ENCODE measurements around the gene HERC2.
"Not testable (repeated sequence)": the region's sequence is repeated elsewhere in the genome, so short reads cannot be mapped to it uniquely, and the experiment has no call there.

HERC2 gene

GRCh38 chr15:28130651-28131050 is 191.3 kb downstream of the HERC2 start:
- no peak for DNase-seq (ENCODE audit: low read depth, low spot score)

GRCh38 chr15:28129231-28129848 is 192.6 kb downstream of the HERC2 start:
- no peak for DNase-seq (ENCODE audit: low read depth, low spot score)

DNA sequence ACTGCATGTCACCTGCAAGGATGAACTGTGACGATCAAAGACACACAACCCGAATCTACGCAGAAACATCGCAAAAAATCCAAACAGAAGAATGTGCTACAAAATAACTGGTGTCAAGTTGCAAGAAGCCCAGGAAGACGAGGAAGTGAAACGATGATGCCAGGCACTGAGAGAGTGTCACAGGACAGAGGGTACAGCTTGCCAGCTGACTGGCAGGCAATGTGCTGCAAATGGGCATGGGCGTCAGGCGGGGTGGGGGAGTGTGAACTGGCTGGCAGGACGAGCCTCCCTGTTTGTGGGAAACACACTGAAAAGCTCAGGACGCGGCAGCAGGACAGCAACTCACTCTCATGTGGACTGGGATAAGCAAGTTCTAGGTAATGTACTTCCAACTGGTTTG is 193.9 kb downstream of the HERC2 start:
- no peak for DNase-seq (ENCODE audit: low read depth, low spot score)

- no peak for DNase-seq (ENCODE audit: low read depth, low spot score)
Observed at GRCh38 chr15:28127036-28127435, 194.9 kb downstream of the HERC2 start.

DNA sequence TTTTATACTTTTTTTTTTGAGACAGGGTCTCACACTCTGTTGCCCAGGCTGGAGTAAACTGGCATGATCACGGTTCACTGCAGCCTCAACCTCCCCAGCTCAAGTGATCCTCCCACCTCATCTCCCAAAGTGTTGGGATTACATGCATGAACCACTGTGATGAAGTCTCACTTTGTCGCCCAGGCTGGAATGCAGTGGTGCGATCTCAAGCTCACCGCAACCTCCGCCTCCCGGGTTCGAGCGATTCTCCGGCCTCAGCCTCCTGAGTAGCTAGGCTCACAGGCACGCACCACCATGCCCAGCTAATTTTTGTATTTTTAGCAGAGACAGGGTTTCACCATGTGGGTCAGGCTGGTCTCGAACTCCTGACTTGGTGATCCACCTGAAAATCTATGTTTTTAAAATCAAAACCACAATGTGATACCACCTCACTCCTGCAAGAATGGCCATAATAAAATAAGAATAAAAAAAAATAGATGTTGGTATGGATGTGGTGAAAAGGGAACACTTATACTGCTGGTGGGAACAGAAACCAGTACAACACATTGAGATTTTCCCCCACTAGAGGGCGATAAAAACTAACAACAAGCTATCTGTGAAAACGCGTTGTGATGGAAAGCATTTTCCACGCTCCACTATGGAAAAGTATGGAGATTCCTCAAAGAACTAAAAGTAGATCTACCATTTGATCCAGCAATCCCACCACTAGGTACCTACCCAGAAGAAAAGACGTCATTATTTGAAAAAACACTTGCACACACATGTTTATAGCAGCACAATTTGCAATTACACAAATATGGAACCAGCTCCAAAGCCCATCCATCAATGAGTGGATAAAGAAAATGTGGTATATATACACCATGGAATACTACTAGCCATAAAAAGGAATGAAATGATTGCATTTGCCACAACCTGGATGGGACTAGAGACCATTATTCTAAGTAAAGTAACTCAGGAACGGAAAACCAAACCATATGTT is 196.0 kb downstream of the HERC2 start:
- no peak for DNase-seq (ENCODE audit: low read depth, low spot score)

DNA sequence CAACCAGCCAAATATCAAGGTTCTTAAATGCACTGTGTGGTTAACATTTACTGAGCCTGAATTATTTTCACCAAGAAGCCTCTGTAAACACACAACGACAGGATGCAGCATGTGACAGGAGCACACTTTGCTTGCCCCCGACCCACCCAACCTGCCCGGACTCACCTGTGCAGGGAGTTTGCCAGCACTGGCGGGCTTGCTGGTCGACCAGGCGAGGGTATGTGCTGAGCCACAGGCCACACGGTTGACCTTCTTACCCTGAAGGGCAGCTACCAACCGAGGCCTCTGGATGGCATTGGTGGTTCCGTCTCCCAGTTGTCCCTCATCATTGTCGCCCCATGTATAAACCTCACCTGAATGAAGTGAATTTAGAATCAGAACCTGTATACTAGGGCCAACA is 197.1 kb downstream of the HERC2 start:
- DNase-seq (ENCODE audit: low read depth, low spot score) = no peak

DNA sequence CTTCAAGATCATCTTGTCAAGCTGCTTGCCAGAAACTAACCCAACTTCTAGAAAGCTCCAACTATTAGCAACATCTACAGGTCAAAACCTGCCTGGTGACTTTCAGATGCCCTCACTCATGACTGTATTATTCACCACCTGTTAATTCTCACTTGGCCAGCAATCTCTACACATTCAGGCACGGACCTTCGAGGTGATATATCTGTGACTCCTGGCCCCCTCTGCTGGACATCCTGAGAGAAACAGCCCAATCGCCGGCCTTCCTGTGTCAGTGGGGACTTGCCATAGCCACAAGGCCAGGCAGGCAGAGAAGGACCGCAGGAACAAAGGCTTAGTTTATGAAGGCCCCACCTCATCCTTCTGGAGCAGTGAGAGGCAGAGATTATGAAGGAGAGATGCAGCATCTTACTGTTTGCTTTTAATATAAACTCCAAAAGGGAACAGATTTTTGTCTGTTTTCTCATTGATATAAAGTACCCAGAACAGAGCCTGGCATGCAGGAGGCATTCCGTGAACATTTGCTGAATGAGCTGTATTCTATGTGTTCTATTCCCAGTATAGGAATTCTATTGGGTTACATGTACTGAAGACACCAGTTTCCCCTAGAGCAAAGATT is 198.5 kb downstream of the HERC2 start:
- DNase-seq (ENCODE audit: low read depth, low spot score) = no peak

- DNase-seq (ENCODE audit: low read depth, low spot score) = no peak
Observed at GRCh38 chr15:28122038-28122949, 199.7 kb downstream of the HERC2 start.

DNA sequence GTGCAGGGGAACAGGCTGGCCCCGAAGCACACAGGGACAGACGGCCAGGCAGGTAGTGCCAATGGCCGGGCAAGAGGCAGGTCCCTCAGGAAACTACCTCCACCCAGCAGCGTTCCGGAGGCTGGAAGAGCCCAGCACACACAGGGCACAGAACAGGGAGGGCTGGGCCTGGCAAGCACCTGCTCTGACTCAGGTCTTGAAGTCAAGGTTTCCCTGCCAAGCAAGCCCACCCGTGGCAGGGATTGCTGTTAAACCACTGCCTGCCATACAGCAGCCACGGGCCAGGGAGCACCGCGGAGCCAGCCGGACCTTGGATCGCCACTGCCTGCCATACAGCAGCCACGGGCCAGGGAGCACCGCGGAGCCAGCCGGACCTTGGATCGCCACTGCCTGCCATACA is 200.4 kb downstream of the HERC2 start:
- not testable (repeated sequence) for DNase-seq (ENCODE audit: low read depth, low spot score)

DNA sequence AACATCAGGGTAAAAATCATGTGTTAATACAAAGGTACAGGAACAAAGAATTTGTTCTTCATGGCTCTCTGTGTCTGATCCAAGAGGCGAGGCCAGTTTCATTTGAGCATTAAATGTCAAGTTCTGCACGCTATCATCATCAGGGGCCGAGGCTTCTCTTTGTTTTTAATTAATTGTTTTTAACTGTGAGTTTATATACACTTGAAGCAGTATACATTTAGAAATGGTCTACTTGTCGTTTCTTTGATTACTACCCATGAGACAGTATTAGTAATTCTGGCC is 201.7 kb downstream of the HERC2 start:
- DNase-seq (ENCODE audit: low read depth, low spot score) = no peak

DNA sequence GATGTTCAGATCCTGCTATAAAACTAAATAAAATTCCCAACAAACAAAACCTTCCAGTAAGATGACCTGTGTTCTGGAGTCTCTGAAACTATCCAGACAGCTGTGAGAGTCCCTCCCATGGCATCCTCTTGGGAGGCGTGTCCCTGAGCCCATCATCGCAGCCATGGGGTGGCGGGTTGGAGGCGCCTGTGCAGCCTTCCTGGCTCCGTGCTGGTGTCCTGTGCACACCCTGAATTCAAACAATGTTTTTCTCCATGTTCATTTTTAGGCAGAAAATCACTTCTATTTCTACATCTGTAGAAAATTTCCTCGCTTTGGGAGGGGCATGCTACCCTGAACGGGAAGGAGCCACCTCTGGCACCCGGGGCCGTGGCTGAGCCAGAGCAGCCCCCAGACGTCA is 203.4 kb downstream of the HERC2 start:
- no peak for DNase-seq (ENCODE audit: low read depth, low spot score)

GRCh38 chr15:28118083-28118482 is 203.9 kb downstream of the HERC2 start:
- DNase-seq (ENCODE audit: low read depth, low spot score) = no peak

- no peak for DNase-seq (ENCODE audit: low read depth, low spot score)
Observed at GRCh38 chr15:28117432-28117990, 204.5 kb downstream of the HERC2 start.

DNA sequence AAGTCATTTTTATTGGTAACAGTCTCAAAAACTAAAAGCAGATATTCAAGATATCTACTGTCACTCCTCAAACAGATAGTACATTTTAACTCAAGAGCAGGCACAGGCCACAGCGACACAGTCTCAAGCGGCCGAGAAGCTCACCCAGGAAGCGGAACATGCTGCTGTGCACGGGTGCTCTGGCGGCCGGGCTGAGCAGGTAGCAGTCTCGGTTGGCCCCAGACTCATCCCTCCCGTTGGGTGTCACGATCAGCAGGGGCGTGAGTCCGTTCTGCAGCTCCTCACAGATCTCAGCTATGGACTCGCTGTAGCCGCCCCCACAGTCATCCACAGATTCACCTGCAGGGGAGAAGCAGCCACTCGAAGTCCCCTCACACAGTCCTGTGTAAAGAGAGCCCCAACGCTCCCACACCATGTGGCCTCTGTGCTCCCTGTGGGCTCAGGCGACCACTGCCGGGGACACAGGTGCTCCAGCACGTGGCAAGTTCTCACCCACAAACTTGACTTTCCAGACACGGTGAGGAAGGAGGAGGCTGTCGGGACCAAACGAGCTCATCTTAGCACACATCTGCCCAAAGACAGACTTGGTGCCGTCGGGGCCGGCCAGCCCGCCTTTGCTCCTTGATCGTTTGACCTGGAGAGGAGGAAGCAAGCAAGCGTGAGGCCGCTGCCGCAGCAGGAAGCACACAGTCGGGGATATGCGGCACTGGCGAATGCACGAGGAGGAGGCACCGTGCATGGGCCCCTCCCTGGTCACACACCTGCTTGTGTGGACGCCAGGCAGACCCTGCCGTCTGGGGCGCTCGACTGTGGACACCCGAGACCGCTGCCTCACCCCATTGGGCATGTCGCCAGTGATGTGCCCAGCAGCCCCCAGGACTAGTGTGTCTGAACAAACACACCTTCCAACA is 205.2 kb downstream of the HERC2 start:
- no peak for DNase-seq (ENCODE audit: low read depth, low spot score)

- DNase-seq (ENCODE audit: low read depth, low spot score) = no peak
Observed at GRCh38 chr15:28115871-28116270, 206.1 kb downstream of the HERC2 start.

DNA sequence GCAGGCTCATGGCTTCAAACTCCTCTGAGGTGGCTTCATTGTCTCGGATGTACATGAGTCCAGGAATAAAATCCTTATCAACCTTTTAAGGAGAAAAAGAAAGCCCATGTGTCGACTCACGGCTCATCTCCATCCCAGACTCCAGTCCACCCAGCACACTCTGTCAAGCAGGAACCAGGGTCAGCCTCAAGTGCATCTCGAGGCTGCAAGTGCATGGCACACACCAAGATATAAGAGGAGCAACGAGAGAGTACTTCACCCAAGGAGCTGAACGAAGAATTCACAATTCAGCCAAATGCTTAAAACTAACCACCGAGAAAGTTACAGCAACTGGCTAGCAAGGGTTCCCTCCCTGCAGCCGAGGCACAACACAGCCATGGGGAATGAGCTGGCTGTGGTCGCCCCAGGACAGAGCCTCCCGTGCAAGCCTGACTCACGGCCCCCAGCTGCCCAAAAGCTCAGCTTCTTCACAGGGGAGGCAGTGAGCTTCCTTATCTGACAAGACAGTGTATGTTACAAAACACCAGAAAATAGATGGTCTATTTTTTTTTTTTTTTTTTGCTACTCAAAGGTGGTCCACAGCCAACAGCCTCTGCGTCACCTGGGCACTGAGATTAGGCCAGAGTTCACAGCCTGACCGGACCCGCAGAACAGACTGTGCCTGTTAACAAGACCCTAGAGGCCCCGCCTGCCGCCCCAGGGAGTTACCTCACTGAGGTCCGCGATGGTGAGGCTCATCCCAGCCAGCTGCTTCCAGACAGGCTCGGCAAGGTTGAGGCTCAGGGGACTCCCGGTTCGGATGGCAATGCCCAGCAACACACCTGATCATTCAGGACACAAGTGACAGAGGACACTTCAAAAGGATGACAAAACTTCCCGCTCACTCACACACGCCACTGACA is 207.0 kb downstream of the HERC2 start:
- no peak for DNase-seq (ENCODE audit: low read depth, low spot score)

- no peak for DNase-seq (ENCODE audit: low read depth, low spot score)
Observed at GRCh38 chr15:28114114-28114455, 207.9 kb downstream of the HERC2 start.

DNA sequence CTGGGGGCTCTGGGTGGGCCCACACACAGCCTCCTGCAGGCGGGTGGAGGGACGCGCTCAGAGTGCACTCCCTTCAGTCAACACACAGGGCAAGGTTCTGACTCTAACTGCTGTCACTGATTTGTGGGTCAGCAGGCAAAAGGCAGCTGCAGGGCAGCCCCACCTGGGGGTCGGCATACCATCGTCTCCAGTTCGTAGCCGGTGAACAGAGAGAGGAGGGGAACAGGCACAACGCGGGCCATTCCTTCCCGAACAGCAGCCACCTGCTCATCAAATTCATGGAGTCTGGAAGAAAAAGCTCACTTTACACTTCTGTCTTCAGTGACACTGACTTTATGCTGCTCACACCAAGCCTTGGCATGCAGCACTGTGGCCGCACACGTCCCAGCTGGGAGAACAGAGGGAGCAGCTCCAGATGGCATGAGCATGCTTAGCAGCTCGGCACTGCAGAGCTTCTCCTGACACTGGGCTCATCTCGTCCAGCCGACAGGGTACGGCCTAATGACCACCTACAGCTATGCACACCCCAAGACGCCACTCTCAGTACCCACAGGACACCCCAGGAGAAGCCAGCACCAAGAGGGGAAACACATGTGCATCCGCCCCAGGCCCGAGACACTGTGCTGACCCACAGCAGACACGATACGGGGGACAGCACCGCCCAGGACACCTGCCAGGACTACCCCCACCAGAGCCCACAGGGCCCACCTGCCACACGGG is 208.4 kb downstream of the HERC2 start:
- DNase-seq (ENCODE audit: low read depth, low spot score) = no peak

GRCh38 chr15:28112962-28113361 is 209.0 kb downstream of the HERC2 start:
- no peak for DNase-seq (ENCODE audit: low read depth, low spot score)

Measured in activated naive CD8-positive, alpha-beta T cell treated with anti-CD3 and anti-CD28 coated beads, Interleukin-2, amount 50 U/mL, for 16 hours (primary cell).